ENCODE results near the gene KCNG1. TPM values are rescaled to one million over a fixed set of nuclear protein-coding genes. Genes with fewer than 3 reads are reported as not detected.

KCNG1 gene
- polyA plus RNA-seq, 1 donor from 2014 or later, result 1.7 TPM

DNA sequence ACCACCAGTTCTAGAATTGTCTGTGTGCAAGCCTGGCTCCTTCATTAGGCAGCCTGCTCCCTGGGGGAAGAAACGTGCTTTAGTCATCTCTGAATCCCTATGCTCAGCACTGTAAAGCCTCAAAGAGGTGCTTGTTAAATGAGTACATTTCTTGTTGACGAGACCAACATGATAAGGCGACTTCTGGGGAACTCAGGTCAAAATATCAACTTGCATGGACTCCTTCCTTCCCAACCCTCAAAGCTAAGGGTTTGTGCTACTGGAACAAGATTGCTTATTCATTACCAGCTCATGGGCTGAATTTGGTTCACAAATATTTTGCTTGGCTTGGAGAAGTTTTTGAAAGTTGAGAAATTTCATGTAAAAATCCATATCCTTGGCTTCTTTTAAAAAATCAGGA is 10.6 kb downstream of the KCNG1 start:
- Histone ChIP-seq H3F3A (ENCODE audit: insufficient read depth, low read length, poor library complexity, severe bottlenecking) (no peaks in the 10 kb centered on the region), H3K27me3 (ENCODE audit: insufficient read depth, low read depth, low read length) (no peaks in the 10 kb centered on the region)

DNA sequence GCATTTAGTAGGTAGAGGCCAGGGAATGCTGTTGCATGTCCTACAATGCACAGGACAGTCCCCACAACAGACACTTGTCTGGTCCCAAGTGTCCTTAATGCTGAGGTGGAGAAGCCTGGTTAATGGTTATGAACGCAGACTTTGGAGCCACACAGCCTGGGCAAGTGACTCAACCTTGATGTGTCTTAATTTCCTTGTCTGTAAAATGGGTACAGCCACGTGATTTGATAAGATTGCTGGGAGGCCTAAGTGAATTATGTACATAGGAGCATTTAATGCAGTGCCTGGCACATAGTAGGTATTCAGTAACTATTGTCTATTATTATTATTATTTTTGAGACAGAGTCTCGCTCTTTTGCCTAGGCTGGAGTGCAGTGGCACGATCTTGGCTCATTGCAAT is 11.4 kb downstream of the KCNG1 start:
- H3K27ac ChIP-seq (ENCODE audit: low read length), result no peak overlapping the region
- no peaks in the 10 kb centered on the region for H3K36me3 ChIP-seq (ENCODE audit: insufficient read depth, low read length)
- no peaks in the 10 kb centered on the region for H4K20me1 ChIP-seq (ENCODE audit: insufficient read depth)
- no peaks in the 10 kb centered on the region for H3F3A ChIP-seq (ENCODE audit: insufficient read depth, low read length, poor library complexity, severe bottlenecking)
- H3K9me2 ChIP-seq (ENCODE audit: insufficient read depth, low read length), result no peaks in the 10 kb centered on the region
- TF ChIP-seq RAD21 (conservative IDR thresholded peaks at IDR 0.05), result no peak
- no peak for TF ChIP-seq MXI1 (conservative IDR thresholded peaks at IDR 0.05; ENCODE audit: poor library complexity, severe bottlenecking)
- no peak for TF ChIP-seq EZH2 (IDR thresholded peaks at IDR 0.05; ENCODE audit: borderline replicate concordance, insufficient read depth, low read length, poor library complexity, severe bottlenecking)
- no peak for TF ChIP-seq POLR2AphosphoS5 (IDR thresholded peaks at IDR 0.05)
- no peak for TF ChIP-seq TAF1 (IDR thresholded peaks at IDR 0.05; ENCODE audit: low read depth)
- TF ChIP-seq EP300 (conservative IDR thresholded peaks at IDR 0.05; ENCODE audit: poor library complexity, severe bottlenecking), result no peak
- TF ChIP-seq, protein P1, sequence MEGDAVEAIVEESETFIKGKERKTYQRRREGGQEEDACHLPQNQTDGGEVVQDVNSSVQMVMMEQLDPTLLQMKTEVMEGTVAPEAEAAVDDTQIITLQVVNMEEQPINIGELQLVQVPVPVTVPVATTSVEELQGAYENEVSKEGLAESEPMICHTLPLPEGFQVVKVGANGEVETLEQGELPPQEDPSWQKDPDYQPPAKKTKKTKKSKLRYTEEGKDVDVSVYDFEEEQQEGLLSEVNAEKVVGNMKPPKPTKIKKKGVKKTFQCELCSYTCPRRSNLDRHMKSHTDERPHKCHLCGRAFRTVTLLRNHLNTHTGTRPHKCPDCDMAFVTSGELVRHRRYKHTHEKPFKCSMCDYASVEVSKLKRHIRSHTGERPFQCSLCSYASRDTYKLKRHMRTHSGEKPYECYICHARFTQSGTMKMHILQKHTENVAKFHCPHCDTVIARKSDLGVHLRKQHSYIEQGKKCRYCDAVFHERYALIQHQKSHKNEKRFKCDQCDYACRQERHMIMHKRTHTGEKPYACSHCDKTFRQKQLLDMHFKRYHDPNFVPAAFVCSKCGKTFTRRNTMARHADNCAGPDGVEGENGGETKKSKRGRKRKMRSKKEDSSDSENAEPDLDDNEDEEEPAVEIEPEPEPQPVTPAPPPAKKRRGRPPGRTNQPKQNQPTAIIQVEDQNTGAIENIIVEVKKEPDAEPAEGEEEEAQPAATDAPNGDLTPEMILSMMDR (IDR thresholded peaks at IDR 0.05; ENCODE audit: poor library complexity, severe bottlenecking), result no peak
- TF ChIP-seq, protein P2, sequence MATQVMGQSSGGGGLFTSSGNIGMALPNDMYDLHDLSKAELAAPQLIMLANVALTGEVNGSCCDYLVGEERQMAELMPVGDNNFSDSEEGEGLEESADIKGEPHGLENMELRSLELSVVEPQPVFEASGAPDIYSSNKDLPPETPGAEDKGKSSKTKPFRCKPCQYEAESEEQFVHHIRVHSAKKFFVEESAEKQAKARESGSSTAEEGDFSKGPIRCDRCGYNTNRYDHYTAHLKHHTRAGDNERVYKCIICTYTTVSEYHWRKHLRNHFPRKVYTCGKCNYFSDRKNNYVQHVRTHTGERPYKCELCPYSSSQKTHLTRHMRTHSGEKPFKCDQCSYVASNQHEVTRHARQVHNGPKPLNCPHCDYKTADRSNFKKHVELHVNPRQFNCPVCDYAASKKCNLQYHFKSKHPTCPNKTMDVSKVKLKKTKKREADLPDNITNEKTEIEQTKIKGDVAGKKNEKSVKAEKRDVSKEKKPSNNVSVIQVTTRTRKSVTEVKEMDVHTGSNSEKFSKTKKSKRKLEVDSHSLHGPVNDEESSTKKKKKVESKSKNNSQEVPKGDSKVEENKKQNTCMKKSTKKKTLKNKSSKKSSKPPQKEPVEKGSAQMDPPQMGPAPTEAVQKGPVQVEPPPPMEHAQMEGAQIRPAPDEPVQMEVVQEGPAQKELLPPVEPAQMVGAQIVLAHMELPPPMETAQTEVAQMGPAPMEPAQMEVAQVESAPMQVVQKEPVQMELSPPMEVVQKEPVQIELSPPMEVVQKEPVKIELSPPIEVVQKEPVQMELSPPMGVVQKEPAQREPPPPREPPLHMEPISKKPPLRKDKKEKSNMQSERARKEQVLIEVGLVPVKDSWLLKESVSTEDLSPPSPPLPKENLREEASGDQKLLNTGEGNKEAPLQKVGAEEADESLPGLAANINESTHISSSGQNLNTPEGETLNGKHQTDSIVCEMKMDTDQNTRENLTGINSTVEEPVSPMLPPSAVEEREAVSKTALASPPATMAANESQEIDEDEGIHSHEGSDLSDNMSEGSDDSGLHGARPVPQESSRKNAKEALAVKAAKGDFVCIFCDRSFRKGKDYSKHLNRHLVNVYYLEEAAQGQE (IDR thresholded peaks at IDR 0.05; ENCODE audit: borderline replicate concordance), result no peak
- TF ChIP-seq SMC3 (conservative IDR thresholded peaks at IDR 0.05; ENCODE audit: poor library complexity), result no peak
- H3K9me3 ChIP-seq (ENCODE audit: low read length), result no peaks in the 10 kb centered on the region
- no peak overlapping the region for H2AFZ ChIP-seq (ENCODE audit: low read depth, low read length)
- H3K4me2 ChIP-seq (ENCODE audit: low read length), result no peak overlapping the region
- H3K9ac ChIP-seq (ENCODE audit: low read length), result no peak overlapping the region
- H3K4me3 ChIP-seq (ENCODE audit: low read length), result no peak overlapping the region
- no peaks in the 10 kb centered on the region for H3K27me3 ChIP-seq (ENCODE audit: insufficient read depth, low read depth, low read length)
- no peaks in the 10 kb centered on the region for H3K79me2 ChIP-seq (replicated peaks; ENCODE audit: insufficient read depth, low read length)

More for the DNA sequence above, 10.6 kb downstream of the KCNG1 start:
- Histone ChIP-seq H2AFZ (ENCODE audit: low read depth, low read length) (no peak overlapping the region), H3K79me2 (replicated peaks; ENCODE audit: insufficient read depth, low read length) (no peaks in the 10 kb centered on the region), H3K9me2 (ENCODE audit: insufficient read depth, low read length) (no peaks in the 10 kb centered on the region), H3K27ac (ENCODE audit: low read length) (no peak overlapping the region), H3K4me2 (ENCODE audit: low read length) (no peak overlapping the region), H4K20me1 (ENCODE audit: insufficient read depth) (no peaks in the 10 kb centered on the region), H3K9ac (ENCODE audit: low read length) (no peak overlapping the region), H3K36me3 (ENCODE audit: insufficient read depth, low read length) (no peaks in the 10 kb centered on the region), H3K9me3 (ENCODE audit: low read length) (no peaks in the 10 kb centered on the region), H3K4me3 (ENCODE audit: low read length) (no peak overlapping the region)
- TF ChIP-seq MXI1 (conservative IDR thresholded peaks at IDR 0.05; ENCODE audit: poor library complexity, severe bottlenecking) (no peak), TAF1 (IDR thresholded peaks at IDR 0.05; ENCODE audit: low read depth) (no peak), POLR2AphosphoS5 (IDR thresholded peaks at IDR 0.05) (no peak), EZH2 (IDR thresholded peaks at IDR 0.05; ENCODE audit: borderline replicate concordance, insufficient read depth, low read length, poor library complexity, severe bottlenecking) (no peak), RAD21 (conservative IDR thresholded peaks at IDR 0.05) (no peak), SMC3 (conservative IDR thresholded peaks at IDR 0.05; ENCODE audit: poor library complexity) (no peak), EP300 (conservative IDR thresholded peaks at IDR 0.05; ENCODE audit: poor library complexity, severe bottlenecking) (no peak)
- TF ChIP-seq, protein P2 (IDR thresholded peaks at IDR 0.05; ENCODE audit: borderline replicate concordance), result no peak
- TF ChIP-seq, protein P1 (IDR thresholded peaks at IDR 0.05; ENCODE audit: poor library complexity, severe bottlenecking), result no peak

Measured in neural cell (in vitro differentiated cells).